CD4-positive, alpha-beta T cell (primary cell): ENCODE measurements around the gene TMEM163. TPM values are rescaled to one million over a fixed set of nuclear protein-coding genes. Genes with fewer than 3 reads are reported as not detected.
A peak's percentile ranks its signal among the peaks of the same experiment; 100 is the strongest.

Experiments
- ATAC-seq: fragments of 200-7000 bp; cut with Tn5 transposase; one replicate; pipeline ENCODE4 v1.10.0; 2022; ENCODE audit warnings: mild to moderate bottlenecking; ENCODE audit not compliant: poor library complexity
- CTCF ChIA-PET: fragments of 350-600 bp; sonication (Branson Sonifier 250); formaldehyde crosslinking; loops from one replicate; lab custom pipeline; 2021; ENCODE audit warnings: antibody characterized with exemption, inconsistent platforms; lab: Charles Lee
- POLR2A ChIA-PET: fragments of 350-600 bp; sonication (Branson Sonifier 250); formaldehyde crosslinking; loops from one replicate; lab custom pipeline; 2021; ENCODE audit warnings: antibody characterized with exemption, inconsistent platforms; lab: Charles Lee
- DNase-seq, 14 experiments: peaks; one replicate each; pipeline ENCODE4 v3.0.0-alpha.2; 2013 to 2020; ENCODE audit warnings: mixed read lengths in 2 of 14
- H3K27ac ChIP-seq, 2 donors: one replicate each; pipeline versions ENCODE4 v1.5.1 to v1.7.0; 2013; ENCODE audit warnings: low read length in 2 of 2, low read depth in 1 of 2, mild to moderate bottlenecking in 1 of 2
- H3K27me3 ChIP-seq, 2 experiments: 1 replicate in 1 of 2; 2 replicates in 1 of 2; pipeline versions ENCODE4 v1.6.1 to v1.7.0; 2013; ENCODE audit warnings: low read length in 2 of 2, control low read depth in 1 of 2, mild to moderate bottlenecking in 1 of 2, moderate library complexity in 1 of 2; ENCODE audit not compliant: insufficient read depth in 2 of 2, control insufficient read depth in 1 of 2
- H3K36me3 ChIP-seq: one replicate; pipeline ENCODE4 v1.6.1; 2013; ENCODE audit warnings: low read length, control low read depth; ENCODE audit not compliant: insufficient read depth
- H3K4me1 ChIP-seq: one replicate; pipeline ENCODE4 v1.6.1; 2013; ENCODE audit warnings: low read length, control low read depth; ENCODE audit not compliant: insufficient read depth
- H3K4me3 ChIP-seq: one replicate; pipeline ENCODE4 v1.5.1; 2013; ENCODE audit warnings: mild to moderate bottlenecking, low read length, moderate library complexity
- H3K9me3 ChIP-seq, 2 experiments: 1 replicate in 1 of 2; 2 replicates in 1 of 2; pipeline versions ENCODE4 v1.6.1 to v1.7.0; 2013; ENCODE audit warnings: low read length in 2 of 2, mild to moderate bottlenecking in 2 of 2, control low read depth in 1 of 2, moderate library complexity in 1 of 2; ENCODE audit not compliant: control insufficient read depth in 1 of 2, insufficient read depth in 1 of 2
- H3K27ac Mint-ChIP-seq: one replicate; pipeline ENCODE4 v1.8.0; 2020; ENCODE audit warnings: mixed read lengths
- H3K27me3 Mint-ChIP-seq: one replicate; pipeline ENCODE4 v1.8.0; 2021; ENCODE audit warnings: mixed read lengths
- H3K36me3 Mint-ChIP-seq: one replicate; pipeline ENCODE4 v1.8.0; 2021; ENCODE audit warnings: low read depth, mixed read lengths
- H3K4me1 Mint-ChIP-seq: one replicate; pipeline ENCODE4 v1.8.0; 2021; ENCODE audit warnings: low read depth, mixed read lengths
- H3K4me3 Mint-ChIP-seq: one replicate; pipeline ENCODE4 v1.8.0; 2020; ENCODE audit warnings: mild to moderate bottlenecking, mixed read lengths
- H3K9me3 Mint-ChIP-seq: one replicate; pipeline ENCODE4 v1.8.0; 2020; ENCODE audit warnings: mixed read lengths
- intact Hi-C, 2 experiments: fragments of 100-400 bp; cut with DNase I in 1 of 2; cut with micrococcal nuclease in 1 of 2; formaldehyde crosslinking; loops; one replicate each; pipeline versions ENCODE4 v1.15.1 to v1.9.0; 2023 to 2025; cut with DNase I, micrococcal nuclease
- total RNA-seq, 174 experiments: library from RNA in 2 of 174; stranded (reverse) in 2 of 174; gene quantifications; one replicate each; pipeline ENCODE4 v1.2.3 and lab custom pipeline; 2021 to 2026
- TF ChIP-seq, protein P1 (sequence below): fragments of 200-600 bp; IDR thresholded peaks from one replicate; pipeline ENCODE4 v1.8.0; 2022; ENCODE audit warnings: antibody characterized with exemption, mild to moderate bottlenecking

TMEM163 gene
- total RNA-seq, 2 experiments from 2014 or later: 0.14 to 0.47 TPM

DNA sequence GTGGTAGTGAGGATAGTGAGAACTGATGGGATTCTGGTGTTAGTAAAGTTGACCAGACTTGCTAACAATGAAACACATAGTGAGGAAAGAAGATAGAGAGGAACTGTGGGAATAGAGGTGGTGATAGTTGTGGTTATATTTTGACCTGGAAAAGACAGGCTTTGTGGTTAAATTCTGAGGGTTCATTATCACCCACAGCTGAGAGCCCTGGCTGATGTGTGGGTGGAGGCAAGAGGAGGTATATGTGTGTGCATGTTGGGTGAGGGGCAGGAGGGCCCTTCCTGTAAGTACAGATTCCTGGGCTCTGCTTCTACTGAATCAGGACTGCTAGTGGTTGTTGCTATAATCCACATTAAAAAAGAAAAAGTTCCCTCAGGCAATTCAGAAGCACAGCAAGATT, 26.2 kb upstream of the TMEM163 start:
- H3K9me3 ChIP-seq: no peaks in the 10 kb centered on the region
- intact Hi-C loops: no loop called here
- Mint-ChIP-seq H3K27ac (no peak overlapping the region), H3K27me3 (peaks cover 9% of the 10 kb centered on the region), H3K9me3 (no peaks in the 10 kb centered on the region), H3K36me3 (no peaks in the 10 kb centered on the region), H3K4me3 (no peak overlapping the region), H3K4me1 (peaks cover 11% of the 10 kb centered on the region)
- no peaks in the 10 kb centered on the region for H3K27me3 ChIP-seq
- ChIA-PET POLR2A (no interaction called here), CTCF (no interaction called here)
- no peaks in the 10 kb centered on the region for H3K36me3 ChIP-seq
- DNase-seq (no peak), ATAC-seq (no peak)
- TF ChIP-seq, protein P1, sequence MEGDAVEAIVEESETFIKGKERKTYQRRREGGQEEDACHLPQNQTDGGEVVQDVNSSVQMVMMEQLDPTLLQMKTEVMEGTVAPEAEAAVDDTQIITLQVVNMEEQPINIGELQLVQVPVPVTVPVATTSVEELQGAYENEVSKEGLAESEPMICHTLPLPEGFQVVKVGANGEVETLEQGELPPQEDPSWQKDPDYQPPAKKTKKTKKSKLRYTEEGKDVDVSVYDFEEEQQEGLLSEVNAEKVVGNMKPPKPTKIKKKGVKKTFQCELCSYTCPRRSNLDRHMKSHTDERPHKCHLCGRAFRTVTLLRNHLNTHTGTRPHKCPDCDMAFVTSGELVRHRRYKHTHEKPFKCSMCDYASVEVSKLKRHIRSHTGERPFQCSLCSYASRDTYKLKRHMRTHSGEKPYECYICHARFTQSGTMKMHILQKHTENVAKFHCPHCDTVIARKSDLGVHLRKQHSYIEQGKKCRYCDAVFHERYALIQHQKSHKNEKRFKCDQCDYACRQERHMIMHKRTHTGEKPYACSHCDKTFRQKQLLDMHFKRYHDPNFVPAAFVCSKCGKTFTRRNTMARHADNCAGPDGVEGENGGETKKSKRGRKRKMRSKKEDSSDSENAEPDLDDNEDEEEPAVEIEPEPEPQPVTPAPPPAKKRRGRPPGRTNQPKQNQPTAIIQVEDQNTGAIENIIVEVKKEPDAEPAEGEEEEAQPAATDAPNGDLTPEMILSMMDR: no peak
- H3K27ac ChIP-seq: no peak overlapping the region
- no peaks in the 10 kb centered on the region for H3K4me1 ChIP-seq
- no peak overlapping the region for H3K4me3 ChIP-seq

DNA sequence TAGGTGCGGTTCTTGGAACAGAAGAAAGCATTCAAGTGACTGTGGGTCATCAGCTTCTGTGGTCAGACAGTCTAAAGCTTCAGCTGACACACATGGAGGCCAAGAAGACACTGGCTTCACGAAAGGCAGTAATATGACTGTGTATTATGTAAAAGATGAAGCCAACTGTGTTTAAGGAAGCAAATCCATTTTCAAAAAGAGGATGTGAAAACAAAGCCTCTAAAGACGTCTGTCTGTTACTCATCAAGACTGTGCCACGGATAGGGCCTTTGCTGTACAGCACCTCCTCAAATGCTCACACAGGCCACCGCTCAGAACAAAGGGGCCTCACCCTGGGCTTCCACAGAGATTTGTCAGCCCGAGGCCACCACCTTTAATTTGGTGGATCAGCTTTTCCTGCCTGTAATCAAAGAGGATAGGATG, 21.1 kb upstream of the TMEM163 start:
- H3K4me1 ChIP-seq: no peaks in the 10 kb centered on the region
- H3K36me3 Mint-ChIP-seq: no peaks in the 10 kb centered on the region
- DNase-seq (peak in 3 of 14 experiments; percentile 22 to 75 (median 60)), ATAC-seq (peak; percentile 29)
- ChIA-PET POLR2A (no interaction called here), CTCF (no interaction called here)
- TF ChIP-seq, protein P1: no peak
- H3K27ac Mint-ChIP-seq: no peak overlapping the region
- peaks cover 21% of the 10 kb centered on the region for H3K27me3 Mint-ChIP-seq
- H3K9me3 Mint-ChIP-seq: no peaks in the 10 kb centered on the region
- H3K9me3 ChIP-seq: no peaks in the 10 kb centered on the region
- H3K4me3 ChIP-seq: no peak overlapping the region
- H3K4me1 Mint-ChIP-seq: peaks cover 3% of the 10 kb centered on the region
- H3K36me3 ChIP-seq: no peaks in the 10 kb centered on the region
- H3K27me3 ChIP-seq: peaks cover 0 to 10% of the 10 kb centered on the region in 2 experiments
- H3K4me3 Mint-ChIP-seq: no peak overlapping the region
- no peak overlapping the region for H3K27ac ChIP-seq
- intact Hi-C loops: no loop called here

DNA sequence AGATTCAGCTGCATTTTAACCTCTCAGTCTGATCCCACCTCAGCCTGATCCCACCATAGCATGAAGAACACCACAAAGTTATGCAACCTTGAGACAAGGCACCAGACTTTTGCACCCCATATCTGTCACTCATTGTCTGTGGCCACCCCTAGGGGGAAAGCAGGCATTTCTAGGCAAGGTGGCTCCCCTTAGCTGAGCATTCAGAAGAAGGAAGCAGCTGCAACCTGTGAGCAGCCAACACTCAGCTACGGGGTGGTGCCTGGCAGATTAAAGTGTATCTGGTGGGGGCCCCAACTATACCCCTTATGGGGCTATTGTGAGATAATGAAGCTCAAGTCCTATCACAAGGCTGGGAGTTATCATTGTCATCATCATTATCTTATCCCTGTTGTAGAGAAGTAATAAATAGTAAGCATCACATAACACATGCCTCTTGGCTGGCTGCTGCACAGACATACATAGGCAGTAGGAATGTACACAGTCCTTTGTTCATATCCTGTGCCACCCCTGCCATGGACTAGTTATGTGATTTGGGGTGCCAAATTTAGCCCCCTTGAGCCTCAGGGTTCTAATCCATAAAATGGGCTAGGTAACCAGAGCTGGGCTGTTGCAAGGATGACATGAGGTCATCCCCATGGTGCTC, 20.6 kb upstream of the TMEM163 start:
- no peaks in the 10 kb centered on the region for H3K9me3 ChIP-seq
- ChIA-PET POLR2A (no interaction called here), CTCF (no interaction called here)
- no peak for ATAC-seq
- peaks cover 0 to 11% of the 10 kb centered on the region in 2 experiments for H3K27me3 ChIP-seq
- no peak overlapping the region for H3K27ac Mint-ChIP-seq
- no peak for DNase-seq
- no peaks in the 10 kb centered on the region for H3K4me1 ChIP-seq
- H3K27me3 Mint-ChIP-seq: peaks cover 26% of the 10 kb centered on the region
- no peaks in the 10 kb centered on the region for H3K4me1 Mint-ChIP-seq
- no peak overlapping the region for H3K4me3 ChIP-seq
- no peaks in the 10 kb centered on the region for H3K9me3 Mint-ChIP-seq
- no peak overlapping the region for H3K27ac ChIP-seq
- H3K4me3 Mint-ChIP-seq: no peak overlapping the region
- H3K36me3 ChIP-seq: no peaks in the 10 kb centered on the region
- intact Hi-C loops: no loop called here
- H3K36me3 Mint-ChIP-seq: no peaks in the 10 kb centered on the region
- TF ChIP-seq, protein P1: no peak
